Endothelial cell of umbilical vein (primary cell): Measurements from ENCODE around the gene SRSF6. TPM values are rescaled to one million over a fixed set of nuclear protein-coding genes. Genes with fewer than 3 reads are reported as not detected.
"Not testable (repeated sequence)": the region's sequence is repeated elsewhere in the genome, so short reads cannot be mapped to it uniquely, and the experiment has no call there.

ENCODE experiments used
- BruUV-seq: library from RNA; stranded (reverse); fragments of 400-500 nt; replicated peaks from 2 replicates; lab custom pipeline; 2021; lab: Mats Ljungman, UMichigan
- CTCF ChIA-PET: fragments of 300-600, 350-600 bp; sonication (Branson Sonifier 250); formaldehyde crosslinking; loops from one replicate; lab custom pipeline; 2021; ENCODE audit warnings: antibody characterized with exemption, inconsistent platforms; lab: Charles Lee
- POLR2A ChIA-PET: fragments of 300-600, 350-600 bp; sonication (Branson Sonifier 250); formaldehyde crosslinking; loops from one replicate; lab custom pipeline; 2021; ENCODE audit warnings: antibody characterized with exemption, inconsistent platforms; lab: Charles Lee
- DNase-seq: peaks from one replicate; pipeline ENCODE4 v3.0.0-alpha.2; 2011; ENCODE audit warnings: low read depth, low spot score
- FAIRE-seq: peaks from 2 replicates; lab custom pipeline; 2011; peaks lifted over from hg19 to GRCh38; lab: Jason Lieb, UNC
- H2AFZ ChIP-seq: 2 replicates; pipeline ENCODE4 v1.6.0; 2012; ENCODE audit warnings: low read depth, low read length, control low read depth, inconsistent platforms
- H3K27ac ChIP-seq: 2 replicates; pipeline ENCODE4 v1.5.1; 2011; ENCODE audit warnings: low read depth, mild to moderate bottlenecking, control low read depth, low read length, moderate library complexity; ENCODE audit not compliant: insufficient read depth
- H3K27me3 ChIP-seq, 2 experiments: 2 replicates each; pipeline versions ENCODE4 v1.6.0 to v1.6.1; 2011; ENCODE audit warnings: low read length in 2 of 2, mixed read lengths in 1 of 2; ENCODE audit not compliant: control insufficient read depth in 2 of 2, insufficient read depth in 2 of 2
- H3K36me3 ChIP-seq, 2 experiments: 2 replicates in 1 of 2; 3 replicates in 1 of 2; pipeline ENCODE4 v1.5.1; 2011; ENCODE audit warnings: low read length in 2 of 2, mild to moderate bottlenecking in 1 of 2, moderate library complexity in 1 of 2; ENCODE audit not compliant: control insufficient read depth in 2 of 2, insufficient read depth in 2 of 2; ENCODE audit errors: extremely low read depth in 1 of 2
- H3K4me1 ChIP-seq: 3 replicates; pipeline ENCODE4 v1.5.1; 2011; ENCODE audit warnings: mild to moderate bottlenecking, low read length; ENCODE audit not compliant: control insufficient read depth, insufficient read depth; ENCODE audit errors: extremely low read depth
- H3K4me2 ChIP-seq: 2 replicates; pipeline ENCODE4 v1.6.1; 2011; ENCODE audit warnings: low read length, control low read depth, mixed read lengths; ENCODE audit not compliant: insufficient read depth
- H3K4me3 ChIP-seq, 3 experiments: fragments of 200-600 bp in 1 of 3; sonication (generic), shearing (Covaris generic) in 1 of 3; replicated peaks in 1 of 3; 2 replicates each; pipeline ENCODE4 v1.5.1; 2011 to 2016; ENCODE audit warnings: control low read depth in 3 of 3, low read length in 3 of 3, mild to moderate bottlenecking in 2 of 3, inconsistent platforms in 1 of 3, low read depth in 1 of 3, moderate library complexity in 1 of 3; ENCODE audit not compliant: insufficient read depth in 1 of 3
- H3K79me2 ChIP-seq: 2 replicates; pipeline ENCODE4 v1.6.0; 2012; ENCODE audit warnings: low read length, inconsistent platforms; ENCODE audit not compliant: control insufficient read depth, insufficient read depth
- H3K9ac ChIP-seq: replicated peaks from 2 replicates; pipeline ENCODE3; 2011; ENCODE audit warnings: low read length, control low read depth; ENCODE audit not compliant: insufficient read depth; ENCODE audit errors: extremely low read depth
- H3K9me1 ChIP-seq: replicated peaks from 3 replicates; pipeline ENCODE4 v1.6.0; 2011; ENCODE audit warnings: mild to moderate bottlenecking, low read length; ENCODE audit not compliant: control insufficient read depth, insufficient read depth; ENCODE audit errors: extremely low read depth
- H3K9me3 ChIP-seq: replicated peaks from 2 replicates; pipeline ENCODE4 v1.5.1; 2012; ENCODE audit warnings: low read length, inconsistent platforms; ENCODE audit not compliant: control insufficient read depth, insufficient read depth
- H4K20me1 ChIP-seq: replicated peaks from 2 replicates; pipeline ENCODE3; 2011; ENCODE audit warnings: mild to moderate bottlenecking, low read length; ENCODE audit not compliant: control insufficient read depth, insufficient read depth; ENCODE audit errors: extremely low read depth
- CTCF ChIP-seq, 2 donors: IDR thresholded peaks; 1 replicate in 1 of 2; 2 replicates in 1 of 2; pipeline ENCODE4 v1.5.1; 2011; ENCODE audit warnings: low read length in 2 of 2, mild to moderate bottlenecking in 2 of 2, moderate library complexity in 2 of 2, control low read depth in 1 of 2, inconsistent platforms in 1 of 2, low read depth in 1 of 2; ENCODE audit not compliant: insufficient read depth in 1 of 2; ENCODE audit errors: extremely low read depth in 1 of 2
- EZH2 ChIP-seq: IDR thresholded peaks from 2 replicates; pipeline ENCODE4 v1.6.1; 2012; ENCODE audit warnings: borderline replicate concordance, low read depth, mild to moderate bottlenecking, moderate library complexity, low read length, inconsistent platforms; ENCODE audit not compliant: severe bottlenecking
- FOS ChIP-seq: IDR thresholded peaks from 2 replicates; pipeline ENCODE4 v1.6.1; 2011; ENCODE audit warnings: mild to moderate bottlenecking, low read length, moderate library complexity, borderline replicate concordance; ENCODE audit not compliant: insufficient read depth
- GATA2 ChIP-seq: IDR thresholded peaks from 2 replicates; pipeline ENCODE4 v1.7.0; 2011; ENCODE audit warnings: low read depth, mild to moderate bottlenecking, moderate library complexity, mixed read lengths, low read length; ENCODE audit not compliant: insufficient read length, insufficient read depth
- JUN ChIP-seq: IDR thresholded peaks from 2 replicates; pipeline ENCODE4 v1.6.1; 2011; ENCODE audit warnings: borderline replicate concordance, low read depth; ENCODE audit not compliant: insufficient read length, insufficient read depth
- MAX ChIP-seq: IDR thresholded peaks from 2 replicates; pipeline ENCODE4 v1.6.1; 2011; ENCODE audit not compliant: insufficient read depth, insufficient read length
- MYC ChIP-seq: IDR thresholded peaks from one replicate; pipeline ENCODE4 v1.6.1; 2011; ENCODE audit warnings: mild to moderate bottlenecking, low read depth, low read length
- POLR2A ChIP-seq: IDR thresholded peaks from 2 replicates; pipeline ENCODE4 v1.6.1; 2012; ENCODE audit warnings: low read depth, mild to moderate bottlenecking, control low read depth, low read length
- POLR2AphosphoS5 ChIP-seq: IDR thresholded peaks from 2 replicates; pipeline ENCODE4 v1.6.1; 2012; ENCODE audit warnings: low read depth, mild to moderate bottlenecking, control low read depth, low read length, moderate library complexity; ENCODE audit not compliant: insufficient read depth
- dilution Hi-C: fragments of 300-500 bp; cut with MboI; formaldehyde crosslinking; loops from one replicate; pipeline ENCODE4 v1.15.0; 2019; ENCODE audit warnings: low sequenced_read_pairs; ENCODE audit not compliant: extremely low pct_ligation_motif_present
- intact Hi-C: fragments of 100-400 bp; cut with micrococcal nuclease; formaldehyde crosslinking; loops from one replicate; pipeline ENCODE4 v1.10.0; 2022
- polyA plus RNA-seq, 4 experiments: library from polyadenylated mRNA; depleted of rRNA in 3 of 4; stranded (reverse) in 3 of 4; unstranded in 1 of 4; fragments of >200 nt; gene quantifications; 2 replicates each; pipeline versions ENCODE4 v1.2.1 to v1.2.3, GENCODE V29; 2011 to 2012; ENCODE audit warnings: missing spikeins in 1 of 4
- total RNA-seq: library from RNA; stranded (reverse); gene quantifications from 2 replicates; pipeline ENCODE4 v1.2.3, GENCODE V29; 2021

The SRSF6 gene
- total and polyA plus RNA-seq, 2 donors (not counting 3 experiments of a cell fraction or from before 2014, with no cell fraction given) = 61.9 to 157 TPM

GRCh38 chr20:43495388-43495787 is 37.7 kb downstream of the SRSF6 start:
- CTCF ChIA-PET = no interaction called here
- dilution Hi-C loops = no loop called here

GRCh38 chr20:43502021-43502420 is 44.3 kb downstream of the SRSF6 start:
- BruUV-seq, H3K36me3 ChIP-seq, H3K4me1 ChIP-seq, H3K4me2 ChIP-seq, H4K20me1 ChIP-seq, DNase-seq, POLR2A ChIA-PET, H3K4me3 ChIP-seq, dilution Hi-C loops, H3K9me3 ChIP-seq, H3K27ac ChIP-seq, H3K9ac ChIP-seq, FAIRE-seq, H2AFZ ChIP-seq, H3K79me2 ChIP-seq, intact Hi-C loops, H3K9me1 ChIP-seq: not testable (repeated sequence)
- peaks cover 13 to 22% of the 10 kb centered on the region in 2 experiments for H3K27me3 ChIP-seq
- CTCF ChIA-PET = interaction anchor here (0.6 to 0.8 kb wide), 2 partner anchors 18 to 1437 kb away, joined by 3 read pairs; no protein-coding TSS in a partner anchor

More at GRCh38 chr20:43495388-43495787, 37.7 kb downstream of the SRSF6 start:
- TF ChIP-seq CTCF (IDR thresholded peaks at IDR 0.05; ENCODE audit: extremely low read depth in 1 of 2, insufficient read depth in 1 of 2, low read depth in 1 of 2, low read length in 2 of 2) (no peak), FOS (no peak), GATA2 (no peak), MYC (no peak), EZH2 (no peak), POLR2A (no peak), POLR2AphosphoS5 (no peak), JUN (no peak), MAX (no peak)
- H3K9ac ChIP-seq = no peak overlapping the region
- no peaks in the 10 kb centered on the region for H3K4me1 ChIP-seq
- no peak overlapping the region for H3K4me2 ChIP-seq
- BruUV-seq = no TSS peak
- FAIRE-seq (no peak), DNase-seq (no peak)
- intact Hi-C loops = no loop called here
- no peak overlapping the region for H3K27ac ChIP-seq
- no peaks in the 10 kb centered on the region for H3K9me1 ChIP-seq
- no peaks in the 10 kb centered on the region for H3K79me2 ChIP-seq
- H2AFZ ChIP-seq = no peak overlapping the region
- POLR2A ChIA-PET = no interaction called here
- H3K4me3 ChIP-seq = no peak overlapping the region
- no peaks in the 10 kb centered on the region for H3K9me3 ChIP-seq
- H3K27me3 ChIP-seq = no peaks in the 10 kb centered on the region
- H3K36me3 ChIP-seq = no peaks in the 10 kb centered on the region
- no peaks in the 10 kb centered on the region for H4K20me1 ChIP-seq
